Glutamatergic neuron (in vitro differentiated cells): ENCODE data around the gene D2HGDH. TPM values are rescaled to one million over a fixed set of nuclear protein-coding genes. Genes with fewer than 3 reads are reported as not detected.

Experiments
- DNase-seq: peaks from one replicate; pipeline ENCODE4 v3.0.0; 2022
- H3K27ac Mint-ChIP-seq: one replicate; pipeline ENCODE4 v1.8.0; 2020; ENCODE audit warnings: mild to moderate bottlenecking, mixed read lengths, inconsistent platforms; ENCODE audit not compliant: unreplicated experiment
- H3K27me3 Mint-ChIP-seq: one replicate; pipeline ENCODE4 v1.8.0; 2020; ENCODE audit warnings: mild to moderate bottlenecking, moderate library complexity, mixed read lengths, inconsistent platforms; ENCODE audit not compliant: unreplicated experiment
- H3K36me3 Mint-ChIP-seq: one replicate; pipeline ENCODE4 v1.8.0; 2020; ENCODE audit warnings: mild to moderate bottlenecking, mixed read lengths, inconsistent platforms; ENCODE audit not compliant: unreplicated experiment
- H3K4me1 Mint-ChIP-seq: one replicate; pipeline ENCODE4 v1.8.0; 2020; ENCODE audit warnings: mild to moderate bottlenecking, low read depth, mixed read lengths, inconsistent platforms; ENCODE audit not compliant: unreplicated experiment
- H3K4me3 Mint-ChIP-seq: one replicate; pipeline ENCODE4 v1.8.0; 2020; ENCODE audit warnings: mild to moderate bottlenecking, mixed read lengths, inconsistent platforms; ENCODE audit not compliant: unreplicated experiment
- H3K9me3 Mint-ChIP-seq: one replicate; pipeline ENCODE4 v1.8.0; 2020; ENCODE audit warnings: mild to moderate bottlenecking, moderate library complexity, mixed read lengths, inconsistent platforms; ENCODE audit not compliant: unreplicated experiment
- CTCF ChIP-seq: fragments of 200-600 bp; sonication (generic); IDR thresholded peaks from one replicate; pipeline ENCODE4 v1.5.0; 2021; ENCODE audit not compliant: partially characterized antibody, unreplicated experiment
- total RNA-seq: library from RNA; stranded (reverse); fragmentation: NEBNext Ultra II Directional; extraction: Animal tissue kit (Norgen Biotek cat#: 25700); gene quantifications from one replicate; pipeline ENCODE4 v1.2.1, GENCODE V29; 2021; ENCODE audit not compliant: unreplicated experiment

Gene D2HGDH
- total RNA-seq, 1 donor from 2014 or later, result 12.5 TPM

- Mint-ChIP-seq H3K27me3 (peaks cover 4% of the 10 kb centered on the region), H3K9me3 (peaks cover 1% of the 10 kb centered on the region), H3K27ac (no peak overlapping the region), H3K4me3 (no peak overlapping the region), H3K4me1 (peaks cover 2% of the 10 kb centered on the region), H3K36me3 (no peaks in the 10 kb centered on the region)
- no peak for DNase-seq
- TF ChIP-seq CTCF, result no peak
Measured at GRCh38 chr2:241773511-241774418, 39.3 kb downstream of the D2HGDH start.

DNA sequence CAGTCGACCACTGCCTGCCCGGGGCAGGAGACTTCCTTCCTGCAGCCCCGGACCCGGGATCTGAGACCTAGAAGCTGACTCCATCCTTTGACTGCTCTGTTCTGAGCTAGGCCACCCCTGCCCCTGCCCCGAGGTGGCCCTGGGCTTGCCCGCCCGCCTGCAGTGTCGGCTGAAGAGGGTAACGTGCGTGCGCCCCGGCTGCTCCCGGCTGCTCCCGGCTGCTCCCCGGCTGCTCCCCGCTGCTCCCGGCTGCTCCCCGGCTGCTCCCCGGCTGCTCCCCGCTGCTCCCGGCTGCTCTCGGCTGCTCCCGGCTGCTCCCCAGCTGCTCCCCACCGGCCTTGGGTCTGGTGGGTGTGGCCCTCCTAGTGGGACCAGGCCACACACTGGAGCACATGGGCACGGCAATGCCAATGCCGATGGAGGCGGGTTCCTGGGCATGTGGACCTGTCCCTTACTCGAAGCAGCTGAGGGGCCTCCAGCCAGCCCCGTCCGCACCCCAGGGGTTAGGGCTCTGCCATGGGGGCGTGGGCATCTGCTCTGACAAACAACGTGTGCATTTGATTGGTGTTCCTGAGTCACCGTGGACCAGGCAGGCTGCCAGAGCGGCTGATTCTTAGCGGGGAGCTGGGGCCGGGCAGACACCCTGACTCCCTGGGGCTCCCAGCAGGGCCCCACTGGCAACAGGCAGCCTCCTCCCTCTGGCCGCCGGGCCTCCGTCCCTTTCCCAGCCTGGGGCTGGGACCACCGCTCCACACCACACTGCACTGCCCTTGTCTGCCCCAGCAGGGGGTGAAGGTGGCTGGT lies 40.2 kb downstream of the D2HGDH start:
- peak; percentile 20 for DNase-seq
- Mint-ChIP-seq H3K27me3 (peaks cover 4% of the 10 kb centered on the region), H3K36me3 (no peaks in the 10 kb centered on the region), H3K27ac (no peak overlapping the region), H3K4me3 (no peak overlapping the region), H3K9me3 (no peaks in the 10 kb centered on the region), H3K4me1 (peaks cover 2% of the 10 kb centered on the region)
- no peak for TF ChIP-seq CTCF

DNA sequence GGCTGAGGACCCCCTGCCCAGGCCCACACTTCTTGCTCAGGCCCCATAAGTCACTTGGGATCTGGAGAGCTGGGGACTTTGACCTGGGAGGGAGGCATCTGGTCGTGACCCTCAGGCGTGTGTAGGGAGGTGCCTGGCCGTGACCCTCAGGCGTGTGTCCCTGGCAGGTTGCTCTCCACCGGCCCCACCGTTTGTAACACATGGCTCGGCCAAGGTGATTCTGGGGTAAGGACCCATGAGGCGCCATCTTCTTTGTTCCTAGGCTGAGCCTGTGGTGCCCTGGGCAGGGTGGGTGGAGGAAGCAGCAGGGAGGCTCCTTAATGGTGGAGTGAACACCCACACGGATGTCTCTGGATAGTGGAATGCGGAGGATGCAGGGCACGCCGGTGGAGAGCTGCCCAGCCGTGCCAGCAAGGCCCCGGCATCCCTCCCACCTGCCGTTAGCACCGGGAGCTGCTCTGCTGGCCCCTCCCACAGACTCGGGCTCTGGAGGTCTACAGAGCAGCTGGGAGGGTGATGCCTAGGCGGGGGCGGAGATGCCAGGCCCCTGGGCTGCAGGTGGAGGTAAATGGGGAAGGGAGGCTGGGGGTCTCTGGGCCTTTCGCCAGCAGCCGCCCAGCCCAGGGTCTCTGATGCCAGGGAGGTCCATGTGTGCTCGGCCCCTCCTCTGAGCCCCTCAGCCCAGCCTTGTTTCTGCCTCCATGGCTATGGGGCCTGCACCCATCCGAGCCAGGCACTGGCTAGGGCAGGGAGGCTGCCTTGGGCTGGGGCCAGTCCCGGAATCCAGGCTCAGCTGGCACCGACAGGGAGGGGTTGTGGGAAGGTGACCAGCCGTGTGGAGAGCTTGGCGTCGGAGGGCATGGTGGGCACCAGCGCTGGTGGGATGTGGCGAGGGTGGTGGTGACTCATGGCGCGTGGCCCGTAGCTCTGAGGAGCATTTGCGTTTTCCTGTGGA lies 41.1 kb downstream of the D2HGDH start:
- no peak for DNase-seq
- Mint-ChIP-seq H3K27ac (no peak overlapping the region), H3K4me3 (no peak overlapping the region), H3K27me3 (peaks cover 4% of the 10 kb centered on the region), H3K4me1 (peaks cover 2% of the 10 kb centered on the region), H3K9me3 (no peaks in the 10 kb centered on the region), H3K36me3 (no peaks in the 10 kb centered on the region)
- TF ChIP-seq CTCF, result no peak

DNA sequence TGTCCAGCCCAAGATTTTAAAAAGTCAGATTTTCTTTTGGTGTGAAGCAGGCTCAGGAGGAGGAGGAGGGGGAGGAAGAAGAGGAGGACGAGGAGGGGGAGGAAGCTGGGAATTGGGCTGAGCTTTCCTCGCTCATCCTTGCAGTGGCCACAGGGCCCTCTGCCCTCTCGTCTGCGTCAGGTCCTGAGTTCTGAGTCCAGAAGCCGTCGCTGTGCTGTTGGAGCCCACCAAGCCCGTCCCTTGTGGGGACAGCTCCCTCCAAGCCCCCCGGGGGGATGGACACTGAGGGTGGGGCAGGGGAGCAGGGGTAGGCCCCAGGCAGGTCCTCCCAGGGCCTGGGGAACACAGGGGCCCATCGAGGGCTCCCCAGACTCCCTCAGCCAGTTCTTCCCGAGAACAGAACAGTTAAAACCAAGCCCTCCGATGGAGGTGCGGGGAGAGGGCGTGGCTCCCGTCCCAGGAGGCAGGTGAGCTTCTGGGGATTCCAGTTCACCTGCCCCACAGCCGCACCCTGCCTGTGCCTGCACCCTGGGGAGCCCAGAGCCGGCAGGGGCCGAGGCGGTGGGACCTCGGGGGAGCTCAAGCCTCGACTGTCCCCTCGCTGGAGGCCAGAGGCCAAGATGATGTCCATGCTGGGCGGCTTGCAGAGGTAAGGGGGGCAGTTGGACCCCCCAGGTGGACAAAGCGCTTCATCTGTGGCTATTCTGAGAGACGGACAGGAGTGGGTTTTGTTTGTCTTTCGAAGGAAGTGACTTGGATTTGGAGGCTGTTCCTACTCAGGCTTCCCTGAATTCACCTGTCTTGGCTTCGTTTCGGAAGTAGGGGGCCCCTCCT lies 42.1 kb downstream of the D2HGDH start, which contains the start of gene GAL3ST2:
Gene GAL3ST2, plus strand, starts transcription at position 487 of the 834 bp plus-strand sequence. Its CDS starts 134 bp downstream, at position 621.
- no peak within 1 kb of the TSS for H3K27ac Mint-ChIP-seq

More for the DNA sequence above, 42.1 kb downstream of the D2HGDH start, which contains the start of gene GAL3ST2:
- no peak within 1 kb of the TSS for H3K4me3 Mint-ChIP-seq
- DNase-seq, result no peak
- TF ChIP-seq CTCF, result no peak
- H3K27me3 Mint-ChIP-seq, result peaks cover 4% of the 10 kb centered on the region
- peaks cover 4% of the 10 kb centered on the region for H3K36me3 Mint-ChIP-seq
- no peaks in the 10 kb centered on the region for H3K4me1 Mint-ChIP-seq
- H3K9me3 Mint-ChIP-seq, result no peaks in the 10 kb centered on the region
